Stomach (tissue), 4 donors: ENCODE data around the gene PLPPR3.

Source experiments
- EP300 ChIP-seq: sonication (generic); formaldehyde crosslinking; IDR thresholded peaks from one replicate; pipeline ENCODE4 v1.6.1; 2017; ENCODE audit warnings: antibody characterized with exemption
- POLR2A ChIP-seq, 4 donors: fragments of 450-650 bp; IDR thresholded peaks; one replicate each; pipeline ENCODE4 v1.6.1; 2016; ENCODE audit warnings: antibody characterized with exemption in 4 of 4, control low read depth in 2 of 4, mild to moderate bottlenecking in 1 of 4, moderate library complexity in 1 of 4
- POLR2AphosphoS5 ChIP-seq, 3 donors: sonication (generic); formaldehyde crosslinking; IDR thresholded peaks; one replicate each; pipeline ENCODE4 v1.6.1; 2016; ENCODE audit warnings: antibody characterized with exemption in 3 of 3
- TF ChIP-seq, protein P1 (sequence below), 7 experiments: fragments of 450-650 bp in 4 of 7; fragments of 200-600 bp in 3 of 7; sonication (generic) in 3 of 7; IDR thresholded peaks; one replicate each; pipeline ENCODE4 v1.5.1; 2016 to 2019; ENCODE audit warnings: antibody characterized with exemption in 7 of 7, control low read depth in 2 of 7, mild to moderate bottlenecking in 1 of 7

DNA sequence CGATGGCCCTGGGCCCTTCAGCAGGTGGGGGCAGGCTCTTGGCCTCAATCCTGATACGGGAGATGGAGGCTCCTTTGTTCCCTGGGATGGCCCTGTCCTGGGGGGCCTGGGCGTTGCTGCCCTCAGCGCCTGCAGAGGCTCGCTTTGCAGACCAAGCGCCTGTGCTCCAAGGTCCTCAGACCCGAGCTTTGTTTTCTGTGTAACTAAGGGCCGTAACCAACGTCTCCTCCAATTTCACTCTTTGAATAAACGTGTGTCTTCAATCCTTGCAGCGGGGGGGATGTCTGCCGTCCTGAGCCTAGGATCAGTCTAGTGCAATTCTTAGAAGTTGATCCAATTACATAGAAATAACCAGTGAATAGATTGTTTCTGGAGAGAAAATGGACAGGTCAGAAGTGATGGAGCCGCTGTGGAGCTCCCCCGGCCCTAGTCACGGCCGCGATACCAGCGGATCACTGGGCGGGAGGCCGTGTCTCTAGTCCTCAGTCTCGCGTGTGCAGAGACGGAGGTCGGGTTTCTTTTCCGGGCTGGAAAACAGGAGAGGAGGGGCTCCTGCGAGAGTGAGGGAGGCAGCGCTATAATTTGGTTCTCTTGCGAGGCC, 19.2 kb downstream of the PLPPR3 start:
- TF ChIP-seq, protein P1, sequence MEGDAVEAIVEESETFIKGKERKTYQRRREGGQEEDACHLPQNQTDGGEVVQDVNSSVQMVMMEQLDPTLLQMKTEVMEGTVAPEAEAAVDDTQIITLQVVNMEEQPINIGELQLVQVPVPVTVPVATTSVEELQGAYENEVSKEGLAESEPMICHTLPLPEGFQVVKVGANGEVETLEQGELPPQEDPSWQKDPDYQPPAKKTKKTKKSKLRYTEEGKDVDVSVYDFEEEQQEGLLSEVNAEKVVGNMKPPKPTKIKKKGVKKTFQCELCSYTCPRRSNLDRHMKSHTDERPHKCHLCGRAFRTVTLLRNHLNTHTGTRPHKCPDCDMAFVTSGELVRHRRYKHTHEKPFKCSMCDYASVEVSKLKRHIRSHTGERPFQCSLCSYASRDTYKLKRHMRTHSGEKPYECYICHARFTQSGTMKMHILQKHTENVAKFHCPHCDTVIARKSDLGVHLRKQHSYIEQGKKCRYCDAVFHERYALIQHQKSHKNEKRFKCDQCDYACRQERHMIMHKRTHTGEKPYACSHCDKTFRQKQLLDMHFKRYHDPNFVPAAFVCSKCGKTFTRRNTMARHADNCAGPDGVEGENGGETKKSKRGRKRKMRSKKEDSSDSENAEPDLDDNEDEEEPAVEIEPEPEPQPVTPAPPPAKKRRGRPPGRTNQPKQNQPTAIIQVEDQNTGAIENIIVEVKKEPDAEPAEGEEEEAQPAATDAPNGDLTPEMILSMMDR (IDR thresholded peaks at IDR 0.05), result no peak
- no peak for TF ChIP-seq POLR2AphosphoS5 (IDR thresholded peaks at IDR 0.05)
- TF ChIP-seq POLR2A (IDR thresholded peaks at IDR 0.05), result no peak
- no peak for TF ChIP-seq EP300
